Transverse colon (tissue), 4 donors: ENCODE results near the gene RBM20.

Source experiments
- EP300 ChIP-seq: sonication (generic); formaldehyde crosslinking; IDR thresholded peaks from one replicate; pipeline ENCODE4 v1.6.1; 2017; ENCODE audit warnings: antibody characterized with exemption, low read depth
- POLR2AphosphoS5 ChIP-seq, 3 donors: sonication (generic); formaldehyde crosslinking; IDR thresholded peaks; one replicate each; pipeline ENCODE4 v1.6.1; 2016; ENCODE audit warnings: antibody characterized with exemption in 3 of 3
- TF ChIP-seq, protein P1 (sequence below), 5 experiments: fragments of 200-600 bp in 3 of 5; fragments of 450-650 bp in 2 of 5; sonication (generic) in 3 of 5; IDR thresholded peaks; 1 replicate in 2 of 5; 2 replicates in 3 of 5; pipeline ENCODE4 v1.5.1; 2016 to 2017; ENCODE audit warnings: antibody characterized with exemption in 5 of 5, inconsistent platforms in 3 of 5, mild to moderate bottlenecking in 2 of 5, moderate library complexity in 1 of 5

DNA sequence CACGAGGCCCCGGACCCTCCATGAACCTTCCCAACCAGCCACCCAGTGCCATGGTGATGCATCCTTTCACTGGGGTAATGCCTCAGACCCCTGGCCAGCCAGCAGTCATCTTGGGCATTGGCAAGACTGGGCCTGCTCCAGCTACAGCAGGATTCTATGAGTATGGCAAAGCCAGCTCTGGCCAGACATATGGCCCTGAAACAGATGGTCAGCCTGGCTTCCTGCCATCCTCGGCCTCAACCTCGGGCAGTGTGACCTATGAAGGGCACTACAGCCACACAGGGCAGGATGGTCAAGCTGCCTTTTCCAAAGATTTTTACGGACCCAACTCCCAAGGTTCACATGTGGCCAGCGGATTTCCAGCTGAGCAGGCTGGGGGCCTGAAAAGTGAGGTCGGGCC, 137.0 kb downstream of the RBM20 start:
- TF ChIP-seq POLR2AphosphoS5 (IDR thresholded peaks at IDR 0.05), result no peak
- TF ChIP-seq, protein P1, sequence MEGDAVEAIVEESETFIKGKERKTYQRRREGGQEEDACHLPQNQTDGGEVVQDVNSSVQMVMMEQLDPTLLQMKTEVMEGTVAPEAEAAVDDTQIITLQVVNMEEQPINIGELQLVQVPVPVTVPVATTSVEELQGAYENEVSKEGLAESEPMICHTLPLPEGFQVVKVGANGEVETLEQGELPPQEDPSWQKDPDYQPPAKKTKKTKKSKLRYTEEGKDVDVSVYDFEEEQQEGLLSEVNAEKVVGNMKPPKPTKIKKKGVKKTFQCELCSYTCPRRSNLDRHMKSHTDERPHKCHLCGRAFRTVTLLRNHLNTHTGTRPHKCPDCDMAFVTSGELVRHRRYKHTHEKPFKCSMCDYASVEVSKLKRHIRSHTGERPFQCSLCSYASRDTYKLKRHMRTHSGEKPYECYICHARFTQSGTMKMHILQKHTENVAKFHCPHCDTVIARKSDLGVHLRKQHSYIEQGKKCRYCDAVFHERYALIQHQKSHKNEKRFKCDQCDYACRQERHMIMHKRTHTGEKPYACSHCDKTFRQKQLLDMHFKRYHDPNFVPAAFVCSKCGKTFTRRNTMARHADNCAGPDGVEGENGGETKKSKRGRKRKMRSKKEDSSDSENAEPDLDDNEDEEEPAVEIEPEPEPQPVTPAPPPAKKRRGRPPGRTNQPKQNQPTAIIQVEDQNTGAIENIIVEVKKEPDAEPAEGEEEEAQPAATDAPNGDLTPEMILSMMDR (IDR thresholded peaks at IDR 0.05), result no peak
- TF ChIP-seq EP300, result no peak
